ENCODE results near the gene CCNB1.
A peak's percentile ranks its signal among the peaks of the same experiment; 100 is the strongest.

Gene CCNB1

GRCh38 chr5:69217548-69218526 is 50.9 kb downstream of the CCNB1 start (continued):
- no peak for TF ChIP-seq ZNF654 (tag by site-specific recombination; IDR thresholded peaks at IDR 0.05; ENCODE audit: low read depth)
- TF ChIP-seq PBX3 (CRISPR knock-in tag; IDR thresholded peaks at IDR 0.05) = no peak
- no peak for TF ChIP-seq ZFP3 (tag by site-specific recombination; IDR thresholded peaks at IDR 0.05; ENCODE audit: low read depth)
- TF ChIP-seq ZNF544 (tag by site-specific recombination; IDR thresholded peaks at IDR 0.05) = no peak
- TF ChIP-seq ZNF610 (tag by site-specific recombination; IDR thresholded peaks at IDR 0.05; ENCODE audit: borderline replicate concordance) = peak; percentile 83
- TF ChIP-seq ZNF561 (tag by site-specific recombination; IDR thresholded peaks at IDR 0.05; ENCODE audit: borderline replicate concordance) = no peak
- peak; percentile 27; the same call in 1 of the 2 replicates for TF ChIP-seq OVOL3 (tag by site-specific recombination; IDR thresholded peaks at IDR 0.05)
- peak; percentile 77 for TF ChIP-seq ZSCAN23 (tag by site-specific recombination; IDR thresholded peaks at IDR 0.05)
- peak; percentile 60 for TF ChIP-seq ZNF121 (tag by site-specific recombination; IDR thresholded peaks at IDR 0.05)
- TF ChIP-seq ZNF426 (tag by site-specific recombination; IDR thresholded peaks at IDR 0.05) = no peak
- peak; percentile 66; the same call in 1 of the 2 replicates for TF ChIP-seq KLF7 (tag by site-specific recombination; IDR thresholded peaks at IDR 0.05; ENCODE audit: borderline replicate concordance)
- TF ChIP-seq ZNF530 (tag by site-specific recombination; IDR thresholded peaks at IDR 0.05; ENCODE audit: low read depth) = no peak
- no peak for TF ChIP-seq ZNF350 (tag by site-specific recombination; IDR thresholded peaks at IDR 0.05)
- TF ChIP-seq ZNF777 (tag by site-specific recombination; IDR thresholded peaks at IDR 0.05; ENCODE audit: borderline replicate concordance) = no peak
- peak; percentile 88 for TF ChIP-seq ZNF600 (tag by site-specific recombination; IDR thresholded peaks at IDR 0.05)
- TF ChIP-seq ZNF223 (tag by site-specific recombination; IDR thresholded peaks at IDR 0.05) = peak; percentile 80
- peak; percentile 47; the same call in 1 of the 2 replicates for TF ChIP-seq PRDM4 (tag by site-specific recombination; IDR thresholded peaks at IDR 0.05)
- no peak for TF ChIP-seq ZNF555 (tag by site-specific recombination; conservative IDR thresholded peaks at IDR 0.05)
- TF ChIP-seq ZNF580 (tag by site-specific recombination; IDR thresholded peaks at IDR 0.05) = peak; percentile 79
- peak; percentile 60; the same call in 1 of the 2 replicates for TF ChIP-seq ZSCAN16 (tag by site-specific recombination; IDR thresholded peaks at IDR 0.05)
- TF ChIP-seq ZNF404 (tag by site-specific recombination; IDR thresholded peaks at IDR 0.05) = no peak
- no peak for TF ChIP-seq HOXD13 (CRISPR knock-in tag; IDR thresholded peaks at IDR 0.05; ENCODE audit: borderline replicate concordance)
- peak; percentile 92 for TF ChIP-seq ZXDB (tag by site-specific recombination; IDR thresholded peaks at IDR 0.05)
- no peak for TF ChIP-seq ZNF202 (tag by site-specific recombination; IDR thresholded peaks at IDR 0.05; ENCODE audit: borderline replicate concordance)
- TF ChIP-seq ZSCAN18 (tag by site-specific recombination; IDR thresholded peaks at IDR 0.05) = no peak
- TF ChIP-seq ZNF747 (tag by site-specific recombination; IDR thresholded peaks at IDR 0.05) = no peak
- TF ChIP-seq ZNF37A (tag by site-specific recombination; IDR thresholded peaks at IDR 0.05) = no peak
- TF ChIP-seq ZNF2 (tag by site-specific recombination; IDR thresholded peaks at IDR 0.05) = peak; percentile 98
- no peak for TF ChIP-seq ZNF571 (tag by site-specific recombination; IDR thresholded peaks at IDR 0.05)
- TF ChIP-seq ZNF175 (tag by site-specific recombination; IDR thresholded peaks at IDR 0.05) = no peak
- peak; percentile 21; the same call in 1 of the 2 replicates for TF ChIP-seq ZNF660 (tag by site-specific recombination; IDR thresholded peaks at IDR 0.05)
- no peak; the same call in 1 of the 2 replicates for TF ChIP-seq ZNF24 (tag by site-specific recombination; IDR thresholded peaks at IDR 0.05)
- TF ChIP-seq ZBTB17 (tag by site-specific recombination; IDR thresholded peaks at IDR 0.05) = peak; percentile 93
- no peak for TF ChIP-seq ZNF560 (tag by site-specific recombination; IDR thresholded peaks at IDR 0.05; ENCODE audit: borderline replicate concordance)
- no peak for TF ChIP-seq ZNF585B (tag by site-specific recombination; IDR thresholded peaks at IDR 0.05)
- TF ChIP-seq ZNF169 (tag by site-specific recombination; IDR thresholded peaks at IDR 0.05) = no peak
- peak; percentile 81; the same call in 1 of the 2 replicates for TF ChIP-seq BCL11B (tag by site-specific recombination; IDR thresholded peaks at IDR 0.05; ENCODE audit: low read depth)

Data from HEK293 (cell line).